ENCODE measurements around the gene GHRL.
"Not testable (repeated sequence)": the region's sequence is repeated elsewhere in the genome, so short reads cannot be mapped to it uniquely, and the experiment has no call there.

Gene GHRL

DNA sequence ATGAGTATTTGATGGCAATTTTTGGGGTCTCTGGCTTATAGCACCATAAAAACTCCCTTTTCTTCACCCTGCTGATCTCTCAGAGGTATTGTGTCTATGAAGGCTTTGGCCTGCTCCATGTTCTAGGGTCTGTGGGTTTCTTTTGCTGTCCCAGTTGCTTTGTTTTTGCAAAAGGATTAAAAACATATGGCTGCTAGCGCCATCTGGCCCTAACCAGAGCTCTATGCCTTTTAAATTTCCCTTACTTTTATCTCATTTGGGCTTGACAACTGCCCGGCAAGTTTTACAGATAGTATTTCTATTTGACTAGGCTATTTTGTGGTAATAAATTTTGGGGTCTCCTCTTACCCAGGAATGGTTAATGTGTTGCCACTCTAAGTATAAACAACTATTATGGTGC lies 6.4 kb upstream of the GHRL start:
- Histone ChIP-seq H3K4me1 (ENCODE audit: insufficient read depth, low read length) (no peaks in the 10 kb centered on the region), H3K9me3 (ENCODE audit: insufficient read depth, low read depth, low read length) (no peaks in the 10 kb centered on the region), H3K27me3 (ENCODE audit: insufficient read depth, low read length) (no peaks in the 10 kb centered on the region), H3K9ac (ENCODE audit: low read depth, low read length) (no peak overlapping the region), H3K4me3 (ENCODE audit: low read length) (no peak overlapping the region), H3K27ac (ENCODE audit: low read depth, low read length) (no peak overlapping the region), H3K36me3 (ENCODE audit: insufficient read depth, low read length) (peaks cover 62% of the 10 kb centered on the region)
- 100% methylated on average over 1 of the region's 2 CpGs for WGBS

DNA sequence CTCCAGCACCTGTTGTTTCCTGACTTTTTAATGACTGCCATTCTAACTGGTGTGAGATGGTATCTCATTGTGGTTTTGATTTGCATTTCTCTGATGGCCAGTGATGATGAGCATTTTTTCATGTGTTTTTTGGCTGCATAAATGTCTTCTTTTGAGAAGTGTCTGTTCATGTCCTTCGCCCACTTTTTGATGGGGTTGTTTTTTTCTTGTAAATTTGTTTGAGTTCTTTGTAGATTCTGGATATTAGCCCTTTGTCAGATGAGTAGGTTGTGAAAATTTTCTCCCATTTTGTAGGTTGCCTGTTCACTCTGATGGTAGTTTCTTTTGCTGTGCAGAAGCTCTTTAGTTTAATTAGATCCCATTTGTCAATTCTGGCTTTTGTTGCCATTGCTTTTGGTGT lies 5.3 kb upstream of the GHRL start:
- H3K9me3 ChIP-seq (ENCODE audit: insufficient read depth, low read depth, low read length); H3K4me1 ChIP-seq (ENCODE audit: insufficient read depth, low read length); H3K27me3 ChIP-seq (ENCODE audit: insufficient read depth, low read length); H3K4me3 ChIP-seq (ENCODE audit: low read length); H3K9ac ChIP-seq (ENCODE audit: low read depth, low read length); H3K27ac ChIP-seq (ENCODE audit: low read depth, low read length): not testable (repeated sequence)
- H3K36me3 ChIP-seq (ENCODE audit: insufficient read depth, low read length), result peaks cover 51% of the 10 kb centered on the region
- no CpG with 5 or more reads among the region's 1 CpG for WGBS

DNA sequence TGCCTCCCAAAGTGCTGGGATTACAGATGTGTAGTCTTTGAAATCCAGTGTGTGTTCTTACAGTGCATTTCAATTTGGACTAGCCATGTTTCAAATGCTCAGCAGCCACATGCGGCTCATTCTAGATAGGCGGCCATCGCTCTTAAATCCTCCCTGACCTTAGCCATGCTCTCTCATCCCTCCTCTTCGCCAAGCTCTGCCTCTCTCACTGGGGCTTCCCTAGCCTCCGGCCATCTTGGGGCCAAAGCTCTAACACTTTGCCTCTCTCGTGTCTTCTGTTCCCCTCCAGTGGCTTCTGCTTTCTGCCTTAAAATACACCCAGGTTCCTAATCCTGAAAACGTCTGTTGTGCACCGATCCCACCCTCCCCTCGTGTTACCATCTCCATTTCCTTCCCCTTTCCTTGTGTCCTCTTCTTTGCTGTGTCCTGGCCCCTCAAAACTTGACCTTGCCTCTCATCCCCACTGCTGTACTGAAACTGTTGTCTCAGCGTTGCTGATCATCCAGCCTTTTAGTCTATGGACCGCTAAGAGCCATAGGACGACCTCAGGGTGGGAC lies 1.4 kb upstream of the GHRL start:
- Histone ChIP-seq H3K4me1 (ENCODE audit: insufficient read depth, low read length) (peaks cover 4% of the 10 kb centered on the region; the same call in 1 of the 2 replicates), H3K9me3 (ENCODE audit: insufficient read depth, low read depth, low read length) (no peaks in the 10 kb centered on the region), H3K4me3 (ENCODE audit: low read length) (no peak overlapping the region), H3K27ac (ENCODE audit: low read depth, low read length) (no peak overlapping the region), H3K27me3 (ENCODE audit: insufficient read depth, low read length) (no peaks in the 10 kb centered on the region), H3K9ac (ENCODE audit: low read depth, low read length) (no peak overlapping the region), H3K36me3 (ENCODE audit: insufficient read depth, low read length) (peaks cover 21% of the 10 kb centered on the region)
- 93% methylated on average over 12 of the region's 12 CpGs for WGBS

GRCh38 chr3:10291641-10292040 lies 1.1 kb downstream of the GHRL start:
- Histone ChIP-seq H3K9me3 (ENCODE audit: insufficient read depth, low read depth, low read length) (no peaks in the 10 kb centered on the region), H3K4me1 (ENCODE audit: insufficient read depth, low read length) (peaks cover 13% of the 10 kb centered on the region), H3K27me3 (ENCODE audit: insufficient read depth, low read length) (no peaks in the 10 kb centered on the region), H3K4me3 (ENCODE audit: low read length) (no peak overlapping the region), H3K9ac (ENCODE audit: low read depth, low read length) (no peak overlapping the region), H3K36me3 (ENCODE audit: insufficient read depth, low read length) (peaks cover 25% of the 10 kb centered on the region), H3K27ac (ENCODE audit: low read depth, low read length) (no peak overlapping the region)
- 93% methylated on average over 6 of the region's 6 CpGs for WGBS

- Histone ChIP-seq H3K36me3 (ENCODE audit: insufficient read depth, low read length) (peaks cover 25% of the 10 kb centered on the region), H3K27ac (ENCODE audit: low read depth, low read length) (no peak overlapping the region), H3K4me3 (ENCODE audit: low read length) (no peak overlapping the region), H3K27me3 (ENCODE audit: insufficient read depth, low read length) (no peaks in the 10 kb centered on the region), H3K4me1 (ENCODE audit: insufficient read depth, low read length) (peaks cover 17% of the 10 kb centered on the region), H3K9me3 (ENCODE audit: insufficient read depth, low read depth, low read length) (no peaks in the 10 kb centered on the region), H3K9ac (ENCODE audit: low read depth, low read length) (0 out of 2 replicates have a peak overlapping the region, but pooled peaks have one; percentile 22)
- 91% methylated on average over 18 of the region's 18 CpGs for WGBS
These were observed 2.1 kb downstream of the GHRL start for GRCh38 chr3:10290481-10291176.

- no peaks in the 10 kb centered on the region for H3K9me3 ChIP-seq (ENCODE audit: insufficient read depth, low read depth, low read length)
- WGBS, result 92% methylated on average over 9 of the region's 9 CpGs
- peaks cover 17% of the 10 kb centered on the region for H3K4me1 ChIP-seq (ENCODE audit: insufficient read depth, low read length)
- H3K9ac ChIP-seq (ENCODE audit: low read depth, low read length), result peak overlapping the region; percentile 22; the same call in 1 of the 2 replicates
- no peak overlapping the region for H3K4me3 ChIP-seq (ENCODE audit: low read length)
- no peaks in the 10 kb centered on the region for H3K27me3 ChIP-seq (ENCODE audit: insufficient read depth, low read length)
- peaks cover 18% of the 10 kb centered on the region for H3K36me3 ChIP-seq (ENCODE audit: insufficient read depth, low read length)
- no peak overlapping the region for H3K27ac ChIP-seq (ENCODE audit: low read depth, low read length)
These were observed 2.9 kb downstream of the GHRL start for GRCh38 chr3:10289787-10290355.

DNA sequence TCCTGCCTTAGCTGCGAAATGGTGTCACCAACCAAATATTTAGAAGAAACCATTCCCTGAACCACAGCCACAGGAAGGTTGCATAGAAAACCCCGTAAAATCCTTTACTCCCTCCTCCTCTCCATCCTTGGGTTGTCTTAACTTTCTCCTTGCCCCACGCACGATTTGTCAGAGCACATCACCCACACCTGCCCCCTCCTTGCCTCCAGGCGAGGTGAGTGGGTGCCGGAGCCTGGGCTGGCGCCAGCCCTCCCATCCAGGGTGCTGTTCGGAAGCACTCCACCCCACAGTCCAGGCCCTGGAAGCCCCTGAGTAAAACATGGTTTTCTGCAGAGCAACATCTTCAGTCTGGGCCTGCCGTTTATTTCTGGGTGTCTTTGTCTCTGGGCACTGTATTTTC lies 3.7 kb downstream of the GHRL start:
- no peak overlapping the region for H3K27ac ChIP-seq (ENCODE audit: low read depth, low read length)
- peaks cover 15% of the 10 kb centered on the region for H3K36me3 ChIP-seq (ENCODE audit: insufficient read depth, low read length)
- no peaks in the 10 kb centered on the region for H3K9me3 ChIP-seq (ENCODE audit: insufficient read depth, low read depth, low read length)
- peaks cover 17% of the 10 kb centered on the region for H3K4me1 ChIP-seq (ENCODE audit: insufficient read depth, low read length)
- H3K27me3 ChIP-seq (ENCODE audit: insufficient read depth, low read length), result no peaks in the 10 kb centered on the region
- H3K9ac ChIP-seq (ENCODE audit: low read depth, low read length), result no peak overlapping the region
- H3K4me3 ChIP-seq (ENCODE audit: low read length), result no peak overlapping the region
- 94% methylated on average over 9 of the region's 9 CpGs for WGBS

- WGBS, result 90% methylated on average over 11 of the region's 11 CpGs
These were observed 4.2 kb downstream of the GHRL start for GRCh38 chr3:10288575-10288960.

GRCh38 chr3:10287936-10288574 lies 4.7 kb downstream of the GHRL start:
- Histone ChIP-seq H3K27ac (ENCODE audit: low read depth, low read length) (no peak overlapping the region), H3K9ac (ENCODE audit: low read depth, low read length) (no peak overlapping the region), H3K9me3 (ENCODE audit: insufficient read depth, low read depth, low read length) (no peaks in the 10 kb centered on the region), H3K27me3 (ENCODE audit: insufficient read depth, low read length) (no peaks in the 10 kb centered on the region), H3K4me1 (ENCODE audit: insufficient read depth, low read length) (peaks cover 17% of the 10 kb centered on the region), H3K36me3 (ENCODE audit: insufficient read depth, low read length) (peaks cover 23% of the 10 kb centered on the region), H3K4me3 (ENCODE audit: low read length) (no peak overlapping the region)
- 93% methylated on average over 12 of the region's 12 CpGs for WGBS

More at GRCh38 chr3:10288575-10288960, 4.2 kb downstream of the GHRL start:
- H3K4me3 ChIP-seq (ENCODE audit: low read length), result no peak overlapping the region
- H3K4me1 ChIP-seq (ENCODE audit: insufficient read depth, low read length), result peaks cover 17% of the 10 kb centered on the region
- H3K27ac ChIP-seq (ENCODE audit: low read depth, low read length), result no peak overlapping the region
- H3K27me3 ChIP-seq (ENCODE audit: insufficient read depth, low read length), result no peaks in the 10 kb centered on the region
- H3K9me3 ChIP-seq (ENCODE audit: insufficient read depth, low read depth, low read length), result no peaks in the 10 kb centered on the region
- peaks cover 18% of the 10 kb centered on the region for H3K36me3 ChIP-seq (ENCODE audit: insufficient read depth, low read length)
- no peak overlapping the region for H3K9ac ChIP-seq (ENCODE audit: low read depth, low read length)

DNA sequence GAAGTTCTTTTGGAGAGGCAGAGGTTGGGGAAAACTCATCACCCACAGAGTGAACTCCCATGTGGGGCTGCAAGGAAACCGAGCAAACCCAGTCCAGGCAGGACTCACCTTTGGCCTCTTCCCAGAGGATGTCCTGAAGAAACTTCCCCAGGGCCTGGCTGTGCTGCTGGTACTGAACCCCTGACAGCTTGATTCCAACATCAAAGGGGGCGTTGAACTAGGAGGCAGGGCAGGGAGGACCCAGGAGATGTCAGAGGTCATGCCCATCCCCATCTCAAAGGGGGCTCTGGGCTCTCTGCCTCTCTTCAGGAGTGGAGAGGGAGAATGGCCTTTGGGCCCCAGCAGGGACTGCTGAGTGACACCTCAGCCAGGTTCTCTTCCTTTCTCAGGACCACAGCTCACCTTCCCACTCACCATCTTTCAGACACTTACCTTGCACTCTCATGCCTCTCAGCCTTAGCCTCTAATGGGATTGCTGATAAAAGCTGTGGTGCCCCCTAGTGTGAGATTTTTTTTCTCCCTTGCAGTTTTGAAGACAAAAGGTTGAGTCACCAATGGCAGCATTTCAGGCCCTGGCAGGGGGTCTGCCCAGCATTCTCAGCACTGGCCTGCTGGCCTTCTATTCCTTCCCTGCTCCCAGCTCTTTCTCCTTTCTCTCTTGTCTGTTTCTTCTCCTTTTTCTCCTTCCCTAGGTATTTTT lies 6.0 kb downstream of the GHRL start:
- H3K27ac ChIP-seq (ENCODE audit: low read depth, low read length), result peak overlapping the region; percentile 14; the same call in 1 of the 2 replicates
- H3K9ac ChIP-seq (ENCODE audit: low read depth, low read length), result no peak overlapping the region
- H3K4me1 ChIP-seq (ENCODE audit: insufficient read depth, low read length), result peaks cover 17% of the 10 kb centered on the region
- no peak overlapping the region for H3K4me3 ChIP-seq (ENCODE audit: low read length)
- no peaks in the 10 kb centered on the region for H3K9me3 ChIP-seq (ENCODE audit: insufficient read depth, low read depth, low read length)
- 71% methylated on average over 2 of the region's 2 CpGs for WGBS
- peaks cover 25% of the 10 kb centered on the region for H3K36me3 ChIP-seq (ENCODE audit: insufficient read depth, low read length)
- no peaks in the 10 kb centered on the region for H3K27me3 ChIP-seq (ENCODE audit: insufficient read depth, low read length)

DNA sequence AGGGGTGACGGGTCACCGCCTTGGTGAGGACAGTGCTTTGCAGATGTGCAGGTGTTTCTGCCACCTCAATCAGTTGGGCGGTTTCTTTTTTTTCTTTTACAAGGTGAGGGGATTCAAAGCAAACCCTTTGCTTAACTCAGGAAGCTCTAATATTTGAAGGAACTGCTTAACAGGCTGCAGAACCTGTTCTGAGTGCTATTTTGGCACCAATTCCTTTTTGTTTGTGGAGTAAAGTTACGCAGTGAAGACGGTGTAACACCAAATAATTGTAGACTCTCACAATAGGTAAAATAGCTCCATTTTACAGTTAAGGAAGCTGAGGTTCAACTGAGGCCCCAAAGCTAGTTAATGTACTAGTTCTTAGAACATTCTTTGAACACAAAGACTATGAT lies 6.6 kb downstream of the GHRL start:
- H3K9ac ChIP-seq (ENCODE audit: low read depth, low read length), result no peak overlapping the region
- H3K9me3 ChIP-seq (ENCODE audit: insufficient read depth, low read depth, low read length), result no peaks in the 10 kb centered on the region
- H3K36me3 ChIP-seq (ENCODE audit: insufficient read depth, low read length), result peaks cover 26% of the 10 kb centered on the region
- WGBS, result 96% methylated on average over 5 of the region's 5 CpGs
- H3K4me1 ChIP-seq (ENCODE audit: insufficient read depth, low read length), result peaks cover 17% of the 10 kb centered on the region
- H3K4me3 ChIP-seq (ENCODE audit: low read length), result no peak overlapping the region
- H3K27me3 ChIP-seq (ENCODE audit: insufficient read depth, low read length), result no peaks in the 10 kb centered on the region
- peak overlapping the region; percentile 14; the same call in 1 of the 2 replicates for H3K27ac ChIP-seq (ENCODE audit: low read depth, low read length)
